AG09319 (cell line): ENCODE results near the gene CEACAM7.

ENCODE experiments used
- DNase-seq: peaks from one replicate; pipeline ENCODE4 v3.0.0-alpha.2; 2010; ENCODE audit warnings: low read depth; ENCODE audit errors: extremely low read depth
- TF ChIP-seq, protein P1 (sequence below): IDR thresholded peaks from 2 replicates; pipeline ENCODE4 v1.5.1; 2011; ENCODE audit warnings: low read depth, mild to moderate bottlenecking, inconsistent platforms, low read length, moderate library complexity

CEACAM7 gene

DNA sequence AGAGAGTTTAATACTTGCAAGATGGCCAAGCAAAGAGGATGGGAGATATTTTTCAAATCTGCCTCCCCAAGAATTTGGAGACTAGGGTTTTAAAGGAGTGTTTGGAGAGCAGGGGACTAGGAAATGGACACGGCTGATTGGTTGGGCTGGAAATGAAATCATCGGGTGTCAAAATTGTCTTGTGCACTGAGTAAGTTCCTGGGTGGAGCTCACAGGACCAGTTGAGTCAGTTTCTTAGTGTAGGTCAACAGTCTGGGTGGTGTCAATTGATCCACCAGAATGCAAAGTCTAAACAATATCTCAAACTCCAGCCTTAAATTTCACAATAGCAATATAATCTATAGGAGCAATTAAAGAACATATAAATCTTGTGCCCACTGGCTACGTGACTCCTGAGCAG lies 38.2 kb downstream of the CEACAM7 start:
- TF ChIP-seq, protein P1, sequence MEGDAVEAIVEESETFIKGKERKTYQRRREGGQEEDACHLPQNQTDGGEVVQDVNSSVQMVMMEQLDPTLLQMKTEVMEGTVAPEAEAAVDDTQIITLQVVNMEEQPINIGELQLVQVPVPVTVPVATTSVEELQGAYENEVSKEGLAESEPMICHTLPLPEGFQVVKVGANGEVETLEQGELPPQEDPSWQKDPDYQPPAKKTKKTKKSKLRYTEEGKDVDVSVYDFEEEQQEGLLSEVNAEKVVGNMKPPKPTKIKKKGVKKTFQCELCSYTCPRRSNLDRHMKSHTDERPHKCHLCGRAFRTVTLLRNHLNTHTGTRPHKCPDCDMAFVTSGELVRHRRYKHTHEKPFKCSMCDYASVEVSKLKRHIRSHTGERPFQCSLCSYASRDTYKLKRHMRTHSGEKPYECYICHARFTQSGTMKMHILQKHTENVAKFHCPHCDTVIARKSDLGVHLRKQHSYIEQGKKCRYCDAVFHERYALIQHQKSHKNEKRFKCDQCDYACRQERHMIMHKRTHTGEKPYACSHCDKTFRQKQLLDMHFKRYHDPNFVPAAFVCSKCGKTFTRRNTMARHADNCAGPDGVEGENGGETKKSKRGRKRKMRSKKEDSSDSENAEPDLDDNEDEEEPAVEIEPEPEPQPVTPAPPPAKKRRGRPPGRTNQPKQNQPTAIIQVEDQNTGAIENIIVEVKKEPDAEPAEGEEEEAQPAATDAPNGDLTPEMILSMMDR, result no peak
- no peak for DNase-seq

DNA sequence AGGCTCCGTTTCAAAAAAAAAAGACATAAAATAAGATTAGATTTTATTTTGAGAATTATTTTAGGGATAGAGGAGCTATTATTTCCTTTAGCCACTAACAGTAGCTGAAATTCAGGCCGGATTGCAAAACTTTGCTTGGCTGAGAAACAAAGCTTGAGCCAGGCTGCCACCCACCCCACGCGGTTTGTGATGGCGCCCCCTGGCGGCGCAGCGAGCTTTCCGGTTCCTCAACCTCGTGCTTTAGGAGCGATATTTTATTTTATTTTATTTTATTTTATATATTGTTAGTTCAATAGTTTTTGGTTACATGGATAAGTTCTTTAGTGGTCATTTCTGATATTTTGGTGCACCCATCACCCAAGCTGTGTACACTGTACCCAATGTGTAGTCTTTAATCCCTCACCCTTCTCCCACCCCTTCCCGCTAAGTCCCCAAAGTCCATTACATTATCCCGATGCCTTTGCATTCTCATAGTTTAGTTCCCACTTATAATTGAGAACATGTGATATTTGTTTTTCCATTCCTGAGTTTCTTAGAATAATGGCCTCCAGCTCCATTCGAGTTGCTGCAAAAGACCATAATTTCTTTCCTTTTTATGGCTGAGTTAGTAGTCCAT lies 41.4 kb downstream of the CEACAM7 start:
- TF ChIP-seq, protein P1, result peak; percentile 18; the same call in 1 of the 2 replicates
- DNase-seq, result no peak

DNA sequence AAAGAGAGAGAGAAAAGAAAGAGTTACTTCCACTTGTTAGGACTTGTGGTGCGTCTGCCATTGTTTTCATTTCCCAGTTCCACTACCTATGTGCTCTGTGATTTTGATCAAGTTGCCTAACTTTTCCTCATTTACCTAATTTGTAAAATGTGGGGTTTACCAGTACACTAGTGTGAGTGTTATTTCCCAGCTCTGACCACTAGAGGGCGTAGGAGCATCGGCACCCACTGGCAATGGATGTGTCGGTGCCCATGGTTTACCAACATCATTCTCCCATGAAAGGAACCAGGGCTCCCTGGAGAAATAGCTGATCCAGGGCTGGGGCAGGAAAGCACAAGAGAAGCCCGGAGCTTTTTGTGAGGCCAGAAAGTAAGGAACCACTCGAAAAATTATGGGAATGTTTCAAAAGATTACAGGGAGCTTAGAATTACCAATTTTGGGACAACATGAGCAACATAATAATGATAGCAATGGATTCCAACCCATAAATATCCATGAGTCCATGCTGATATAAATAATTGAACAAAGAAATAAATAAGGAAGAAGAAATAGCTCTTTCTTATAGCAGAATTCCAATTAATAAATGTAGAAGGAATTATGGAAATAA lies 46.1 kb downstream of the CEACAM7 start:
- TF ChIP-seq, protein P1, result peak; percentile 88
- DNase-seq, result peak; percentile 20

DNA sequence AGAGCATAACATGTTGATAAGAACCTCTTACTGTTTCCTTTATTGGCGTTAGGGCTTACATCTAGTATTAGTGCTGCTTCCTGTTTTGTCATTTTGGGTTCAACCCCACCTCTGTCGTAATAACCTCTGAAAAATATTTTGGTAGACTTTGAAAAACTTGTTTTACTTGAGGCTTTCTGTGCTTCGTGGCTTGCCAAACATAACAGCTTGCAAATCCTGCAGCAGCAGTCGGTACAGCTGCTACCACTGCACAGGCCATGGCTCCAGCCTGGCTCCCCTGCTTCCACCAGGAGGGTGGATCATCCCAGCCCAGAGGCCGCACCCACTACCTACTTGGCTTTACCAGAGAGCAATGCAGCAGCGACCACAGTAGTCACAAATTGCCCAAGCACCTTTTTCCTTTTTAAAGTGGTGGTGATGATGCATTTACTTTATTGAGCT lies 49.4 kb downstream of the CEACAM7 start:
- TF ChIP-seq, protein P1, result no peak
- no peak for DNase-seq

DNA sequence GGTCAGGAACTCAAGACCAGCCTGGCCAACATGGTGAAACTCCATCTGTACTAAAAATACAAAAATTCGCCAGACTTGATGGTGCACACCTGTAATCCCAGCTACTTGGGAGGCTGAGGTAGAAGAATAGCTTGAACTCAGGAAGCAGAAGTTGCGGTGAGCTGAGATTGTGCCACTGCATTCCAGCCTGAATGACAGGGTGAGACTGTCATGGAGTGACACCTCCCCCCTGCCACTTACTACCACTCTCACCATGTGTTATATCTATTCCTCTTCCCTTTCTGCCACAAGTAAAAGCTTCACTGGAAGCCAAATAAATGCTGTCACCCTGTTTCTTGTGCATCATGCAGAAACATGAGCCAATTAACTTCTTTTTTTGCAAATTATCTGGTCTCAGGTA lies 50.6 kb downstream of the CEACAM7 start:
- TF ChIP-seq, protein P1, result no peak
- DNase-seq, result no peak

DNA sequence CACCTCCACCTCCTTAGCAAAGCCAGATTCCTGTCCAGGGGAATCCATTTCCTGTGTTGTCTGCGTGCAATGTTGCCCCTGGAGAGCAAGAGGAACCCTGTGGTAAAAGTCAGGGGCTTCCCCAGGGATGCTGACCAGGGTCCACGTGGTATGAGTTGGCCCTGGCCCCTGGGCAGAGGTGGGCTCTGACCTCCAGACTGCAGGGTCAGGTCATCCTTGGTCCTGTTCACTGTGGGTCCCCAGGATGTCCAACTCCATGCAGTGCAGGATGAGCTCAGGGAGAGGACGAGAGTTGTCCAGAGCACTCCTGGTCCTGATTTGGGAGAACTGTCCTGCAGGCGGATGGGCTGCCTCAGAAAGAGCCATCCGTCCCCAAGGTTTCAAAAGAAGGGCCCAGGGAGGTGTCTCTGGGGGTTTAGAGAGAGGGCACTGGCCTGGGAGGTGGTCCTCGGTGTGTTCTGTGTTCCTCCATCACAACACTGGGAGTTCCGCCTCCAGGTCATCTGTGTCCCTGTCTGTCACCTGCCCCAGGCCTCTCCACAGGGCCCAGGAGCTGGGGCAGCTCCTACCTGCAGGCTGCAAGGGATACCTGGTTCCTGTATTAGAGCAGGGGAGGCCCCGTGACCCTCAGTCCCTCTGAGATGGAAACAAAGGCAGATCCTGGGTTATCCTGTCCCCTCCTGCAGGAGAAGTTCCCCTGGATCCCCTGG lies 59.9 kb downstream of the CEACAM7 start:
- no peak for DNase-seq
- TF ChIP-seq, protein P1, result no peak

DNA sequence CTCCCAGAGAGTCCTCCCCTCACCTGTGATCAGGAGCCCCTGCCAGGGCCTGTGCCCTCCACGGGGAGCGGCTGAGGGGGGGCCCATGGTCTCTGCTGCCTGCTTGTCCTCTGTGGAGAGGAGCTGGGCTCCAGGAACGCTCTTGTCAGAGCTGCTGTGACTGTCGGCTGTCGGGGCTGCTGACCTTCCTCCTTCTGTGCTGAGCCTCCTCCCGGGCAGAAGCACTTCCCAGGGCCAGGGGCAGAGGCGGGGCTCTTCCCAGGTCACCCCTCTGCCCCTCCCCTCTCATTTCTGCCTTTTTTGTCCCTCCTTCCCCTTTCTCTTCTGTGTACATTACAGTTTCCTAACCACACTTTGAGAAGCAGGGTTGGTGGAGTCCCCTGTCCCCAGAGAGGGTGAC lies 61.2 kb downstream of the CEACAM7 start, which contains the start of gene CEACAM4:
TSS of gene CEACAM4 (minus strand) at position 198 of the 400 bp plus-strand sequence. CDS start at position 87, 111 bp downstream.
- no peak for DNase-seq
- TF ChIP-seq, protein P1, result no peak
